ENCODE measurements around the gene SELENOO.

Gene SELENOO

GRCh38 chr22:50257041-50257440, 56.2 kb downstream of the SELENOO start:
- DNase-seq: no peak

GRCh38 chr22:50257451-50258360, 56.9 kb downstream of the SELENOO start:
- no peak for DNase-seq

- DNase-seq: no peak
These were observed 57.8 kb downstream of the SELENOO start for GRCh38 chr22:50258361-50259292.

- no peak for DNase-seq
These were observed 58.5 kb downstream of the SELENOO start for GRCh38 chr22:50259302-50259701.

GRCh38 chr22:50260434-50260800, 59.6 kb downstream of the SELENOO start:
- no peak for DNase-seq

- DNase-seq: no peak
These were observed 60.2 kb downstream of the SELENOO start for GRCh38 chr22:50260801-50261614.

- no peak for DNase-seq
These were observed 61.0 kb downstream of the SELENOO start, which contains the start of gene MAPK12 for GRCh38 chr22:50261615-50262459. Gene MAPK12 (minus strand): TSS chr22:50261683. CDS start chr22:50261509, 174 bp downstream.

GRCh38 chr22:50262460-50262911, 61.7 kb downstream of the SELENOO start:
- DNase-seq: no peak

- no peak for DNase-seq
These were observed 62.3 kb downstream of the SELENOO start for GRCh38 chr22:50262973-50263617.

- DNase-seq: no peak
These were observed 63.4 kb downstream of the SELENOO start for GRCh38 chr22:50264104-50264745.

- DNase-seq: no peak
These were observed 64.3 kb downstream of the SELENOO start for GRCh38 chr22:50264946-50265669.

GRCh38 chr22:50266994-50267393, 66.2 kb downstream of the SELENOO start:
- no peak for DNase-seq

Measured in cerebellar nuclear complex (tissue), 1 donor.